GM19324 (cell line): ENCODE measurements around the gene RPS3.

Source experiments
- ATAC-seq: cut with Tn5 transposase; IDR thresholded peaks from one replicate; pipeline ENCODE4 v1.9.1; 2021; ENCODE audit warnings: mild to moderate bottlenecking, moderate library complexity; ENCODE audit not compliant: unreplicated experiment, low FRiP score

RPS3 gene

DNA sequence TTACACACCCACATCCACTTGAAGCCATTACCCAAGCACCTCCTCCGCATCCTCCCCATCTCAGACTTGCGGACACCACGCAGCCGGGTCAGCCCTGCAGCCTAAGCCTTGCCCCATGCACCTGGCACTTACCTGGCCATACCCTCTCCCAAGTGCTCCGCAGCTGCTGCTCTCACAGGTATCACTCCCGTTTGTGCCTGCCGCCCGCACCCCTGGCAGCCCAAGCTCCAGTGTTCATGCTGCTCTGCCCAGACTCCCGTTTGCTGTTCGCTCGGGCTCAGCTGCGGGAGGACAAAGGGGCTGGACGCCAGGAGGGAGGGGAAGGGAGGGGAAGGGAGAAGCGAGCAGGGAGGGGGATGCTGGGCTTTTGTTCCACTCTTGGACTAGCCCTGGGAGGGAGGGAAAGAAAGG, 33.6 kb downstream of the RPS3 start, which contains the start of gene KLHL35:
Gene KLHL35 (minus strand): TSS at position 293 of the 411 bp plus-strand sequence. CDS start 2,574 bp downstream, outside the sequence.
- no peak for ATAC-seq

DNA sequence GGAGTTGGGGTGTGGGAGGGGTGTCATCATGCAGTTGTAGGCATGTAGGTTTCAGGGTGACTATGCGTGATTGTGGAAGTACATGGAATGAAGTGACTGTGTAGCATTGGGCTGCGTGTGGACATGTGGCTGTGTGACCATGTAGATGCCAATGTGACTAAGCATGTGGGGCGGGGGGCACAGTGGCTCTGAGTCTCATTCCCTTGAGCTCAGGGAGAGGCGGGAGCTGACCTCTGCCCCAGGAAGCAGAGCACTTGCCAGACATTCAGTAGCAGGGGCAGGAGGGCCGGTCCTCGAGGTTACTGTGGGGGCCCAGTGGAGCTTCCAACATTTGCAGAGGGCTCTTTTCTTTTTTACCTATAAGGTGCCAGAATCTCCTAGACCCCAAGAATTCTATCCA, 34.1 kb downstream of the RPS3 start:
- no peak for ATAC-seq

DNA sequence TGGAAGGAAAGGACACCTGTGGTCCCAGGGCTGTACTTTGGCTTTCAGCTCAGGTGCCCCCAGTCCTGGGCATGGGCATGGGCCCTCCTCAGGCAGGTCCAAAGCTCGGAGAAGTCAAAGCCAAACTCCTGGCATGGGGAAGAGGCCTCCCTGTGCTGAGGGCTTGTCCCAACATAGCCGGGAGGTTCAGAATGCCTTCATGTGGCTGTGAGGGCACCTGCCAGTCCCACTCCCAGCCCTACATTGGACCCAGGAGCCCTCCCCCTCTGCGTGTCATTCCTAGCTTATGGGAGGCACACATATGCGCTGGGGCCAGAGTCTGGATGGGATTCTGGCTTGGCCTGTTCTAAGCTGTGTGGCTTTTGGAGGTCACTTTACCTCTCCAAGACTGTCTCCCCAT, 34.7 kb downstream of the RPS3 start:
- no peak for ATAC-seq

DNA sequence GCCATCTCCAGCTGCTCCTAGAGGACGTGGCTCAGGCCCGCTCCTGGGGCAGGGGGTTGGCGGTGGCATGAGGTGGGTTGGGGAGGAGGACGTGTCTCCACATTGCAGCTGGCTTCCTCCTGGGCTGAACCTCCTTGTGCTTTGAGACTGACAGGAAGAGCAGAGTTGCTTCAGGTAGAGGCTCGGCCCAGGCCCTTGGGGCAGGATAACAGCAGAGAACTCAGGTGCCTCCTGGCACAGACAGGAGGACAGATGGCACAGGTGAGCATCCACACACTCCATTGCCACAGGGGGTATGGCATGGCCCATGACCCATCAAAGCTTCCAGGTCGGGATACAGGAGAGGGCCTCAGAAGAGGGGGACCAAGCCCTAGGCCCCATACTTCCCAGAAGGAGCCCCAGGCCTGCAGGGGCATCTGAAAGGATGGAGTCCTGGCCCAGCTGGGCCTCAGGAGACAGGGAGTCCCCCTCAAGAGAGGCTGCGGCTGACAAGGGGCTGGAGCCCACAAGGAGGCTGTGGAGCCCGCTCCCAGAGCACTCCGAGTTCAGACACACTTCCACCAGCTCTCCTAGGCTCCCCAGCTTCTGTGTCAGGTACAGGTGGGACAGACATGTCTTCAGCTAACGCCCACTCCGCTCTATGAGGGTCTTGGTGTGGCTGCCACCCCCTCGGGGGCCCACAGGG, 35.7 kb downstream of the RPS3 start:
- no peak for ATAC-seq

DNA sequence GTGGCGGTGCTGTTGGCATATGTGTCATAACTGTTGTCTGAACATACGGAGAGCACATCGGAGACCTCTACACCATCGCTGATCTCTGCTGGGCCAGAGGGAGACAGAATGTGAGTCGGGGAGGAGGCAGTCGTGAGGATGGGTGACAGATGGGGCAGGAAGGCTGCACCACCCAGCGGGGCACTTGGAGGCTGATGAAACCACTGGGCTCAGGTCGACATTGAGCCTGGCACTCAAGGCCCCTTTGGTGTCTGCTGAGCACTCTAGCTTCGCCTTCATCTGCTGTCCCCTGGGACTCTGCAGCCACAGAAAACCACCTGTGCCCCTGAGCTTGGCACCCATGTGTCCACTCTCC, 36.2 kb downstream of the RPS3 start:
- ATAC-seq, result no peak

DNA sequence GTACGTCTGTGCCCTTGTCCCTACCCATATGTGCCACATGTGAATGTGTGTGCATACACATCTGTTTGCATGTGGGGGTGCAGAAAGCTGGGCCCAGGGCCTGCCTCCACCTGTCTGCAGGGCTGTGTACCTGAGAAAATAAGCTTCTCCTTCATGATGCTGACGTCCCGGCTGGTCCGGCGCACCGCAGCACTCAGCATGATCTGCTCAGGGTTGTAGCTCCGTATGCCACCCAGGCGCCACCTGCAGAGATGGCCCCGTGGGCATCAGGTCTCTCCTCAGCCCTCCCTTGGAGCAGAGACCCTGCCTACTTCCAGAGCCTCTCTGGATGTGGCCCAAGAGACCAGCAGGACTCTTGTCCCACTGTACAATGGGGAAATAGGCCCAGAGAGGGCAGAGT, 37.5 kb downstream of the RPS3 start:
- no peak for ATAC-seq

DNA sequence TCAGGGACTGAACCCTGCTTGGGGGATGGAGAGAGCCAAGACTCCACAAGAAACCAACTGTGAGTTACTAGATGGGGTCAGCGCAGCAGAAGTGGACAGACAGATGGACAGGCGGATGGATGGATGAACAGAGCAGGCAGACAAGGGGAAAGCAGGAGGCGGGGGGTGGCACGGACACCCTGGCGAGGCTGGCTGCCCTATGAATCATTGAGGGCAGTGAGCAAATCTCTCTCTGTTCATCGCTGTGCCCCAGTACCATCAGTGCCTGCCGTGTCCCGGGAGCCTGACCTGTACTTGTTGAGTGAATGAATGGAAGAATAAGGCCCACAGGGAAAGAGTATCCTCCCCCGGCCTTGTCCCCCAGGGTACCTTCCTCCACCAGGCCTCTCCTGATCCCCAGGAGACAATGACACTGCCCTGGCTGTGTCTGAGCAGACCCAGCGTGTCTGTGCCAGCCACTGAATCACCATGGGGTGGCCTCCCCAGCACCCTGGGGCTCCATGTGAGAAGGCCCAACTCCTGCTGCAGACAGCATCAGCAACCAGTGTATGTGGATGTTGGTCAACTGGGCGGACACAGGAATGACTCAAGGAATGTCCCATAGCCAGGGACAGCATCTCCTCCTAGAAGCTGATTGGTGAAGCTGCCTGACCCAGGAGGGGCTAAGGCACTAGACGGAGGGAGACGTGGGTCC, 38.8 kb downstream of the RPS3 start:
- no peak for ATAC-seq

DNA sequence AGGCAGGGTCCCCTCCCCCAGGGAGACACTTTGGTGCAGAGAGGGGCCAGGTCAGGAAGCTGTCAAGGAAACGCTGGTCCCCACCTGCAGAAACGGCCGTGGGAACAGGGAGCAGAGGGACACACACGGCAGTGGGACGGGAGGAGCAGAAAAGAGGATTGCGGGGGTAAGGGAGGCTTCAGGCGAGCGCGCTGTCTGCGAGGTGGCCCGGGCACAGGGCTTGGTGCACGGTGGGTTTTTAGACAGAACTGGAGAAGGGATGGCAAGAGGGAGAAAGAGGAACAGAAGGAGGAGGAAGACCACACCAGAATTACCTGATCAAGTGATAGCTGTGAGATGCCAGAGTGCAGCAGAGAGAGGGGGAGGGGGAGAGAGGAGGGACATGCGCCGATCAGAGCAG, 39.7 kb downstream of the RPS3 start:
- no peak for ATAC-seq

DNA sequence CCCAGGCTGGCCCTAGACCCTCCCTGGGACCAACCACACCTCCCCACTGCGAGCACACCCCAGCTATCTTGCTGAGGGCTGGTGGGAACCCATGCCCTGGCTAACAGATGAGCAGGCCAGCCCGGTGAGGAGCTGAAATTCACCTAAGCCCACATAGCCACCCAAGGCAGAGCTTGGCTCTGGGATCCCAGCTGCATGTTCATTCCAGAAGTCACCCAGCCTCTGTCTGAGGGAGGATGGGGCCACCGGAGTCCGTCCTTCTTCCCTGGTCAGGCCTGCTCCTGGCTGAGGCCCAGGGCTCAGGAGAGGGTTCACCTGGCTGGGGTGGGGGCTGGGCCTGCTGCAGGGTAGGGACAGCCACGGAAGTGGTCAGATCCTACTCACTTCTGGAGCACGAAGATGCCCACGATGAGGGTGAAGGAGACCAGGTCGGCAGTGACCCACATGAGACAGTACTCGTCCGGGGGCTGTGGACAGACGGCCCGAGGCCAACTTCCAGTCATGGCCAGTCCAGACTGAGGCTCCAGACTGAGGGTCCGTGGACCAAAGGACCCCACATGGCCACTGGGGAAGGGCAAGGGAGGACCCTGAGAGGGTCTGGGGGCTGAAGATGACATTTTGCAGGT, 40.3 kb downstream of the RPS3 start:
- ATAC-seq, result no peak

DNA sequence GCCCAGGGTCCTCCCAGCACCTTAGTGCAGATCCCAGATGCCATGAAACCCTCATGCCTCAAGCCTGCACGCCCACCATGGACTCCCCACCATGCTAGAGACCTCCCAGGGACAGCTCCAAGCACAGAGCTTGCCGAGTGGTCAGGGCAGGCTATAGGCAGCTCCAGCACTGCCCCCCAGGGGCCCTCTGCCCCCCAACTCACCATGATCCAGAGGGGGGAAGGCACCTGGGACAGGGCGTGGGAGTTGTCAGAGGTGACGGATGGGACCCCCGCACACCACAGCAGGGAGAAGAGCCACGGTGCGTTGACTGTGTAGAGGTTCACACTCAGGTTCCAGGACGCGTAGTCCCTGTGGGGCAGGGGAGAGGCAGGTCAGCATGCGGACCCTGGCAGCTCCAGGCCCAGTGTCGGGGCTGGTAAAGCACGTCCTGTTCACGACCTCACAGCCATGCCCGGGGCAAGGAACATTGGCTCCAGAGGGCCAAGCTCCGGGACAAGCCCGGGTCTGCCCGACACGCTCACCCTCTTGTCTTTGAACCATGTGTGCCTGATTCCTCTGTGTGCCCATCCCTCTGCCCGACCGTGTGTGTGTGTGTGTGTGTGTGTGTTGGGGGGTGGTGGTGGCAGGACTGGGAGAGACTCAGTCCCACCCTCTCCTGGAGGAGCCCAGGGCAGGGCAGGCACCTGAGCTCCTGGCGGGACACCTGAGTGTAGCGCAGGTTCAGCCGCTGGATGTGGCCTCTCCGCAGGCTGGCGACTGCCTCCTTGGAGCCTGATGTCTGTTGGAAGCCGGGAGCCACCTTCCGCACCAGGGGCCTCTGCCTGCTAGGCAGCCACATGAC, 41.9 kb downstream of the RPS3 start:
- no peak for ATAC-seq

DNA sequence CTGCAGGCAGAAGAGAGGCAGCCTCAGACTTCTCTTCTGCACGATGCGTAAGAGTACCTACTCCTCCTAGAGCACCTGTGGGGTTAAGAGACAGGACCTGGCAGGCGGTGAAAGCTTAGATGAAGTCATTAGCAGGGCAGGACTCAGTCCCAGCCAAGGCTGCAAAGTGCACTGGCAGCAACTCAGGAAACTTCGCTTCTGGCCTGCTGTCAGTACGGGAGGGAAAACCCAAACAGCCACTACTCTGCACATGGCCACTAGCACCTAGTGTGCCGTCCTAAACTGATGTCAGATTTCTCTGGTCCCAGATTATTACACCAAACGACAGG, 42.5 kb downstream of the RPS3 start:
- ATAC-seq, result no peak

DNA sequence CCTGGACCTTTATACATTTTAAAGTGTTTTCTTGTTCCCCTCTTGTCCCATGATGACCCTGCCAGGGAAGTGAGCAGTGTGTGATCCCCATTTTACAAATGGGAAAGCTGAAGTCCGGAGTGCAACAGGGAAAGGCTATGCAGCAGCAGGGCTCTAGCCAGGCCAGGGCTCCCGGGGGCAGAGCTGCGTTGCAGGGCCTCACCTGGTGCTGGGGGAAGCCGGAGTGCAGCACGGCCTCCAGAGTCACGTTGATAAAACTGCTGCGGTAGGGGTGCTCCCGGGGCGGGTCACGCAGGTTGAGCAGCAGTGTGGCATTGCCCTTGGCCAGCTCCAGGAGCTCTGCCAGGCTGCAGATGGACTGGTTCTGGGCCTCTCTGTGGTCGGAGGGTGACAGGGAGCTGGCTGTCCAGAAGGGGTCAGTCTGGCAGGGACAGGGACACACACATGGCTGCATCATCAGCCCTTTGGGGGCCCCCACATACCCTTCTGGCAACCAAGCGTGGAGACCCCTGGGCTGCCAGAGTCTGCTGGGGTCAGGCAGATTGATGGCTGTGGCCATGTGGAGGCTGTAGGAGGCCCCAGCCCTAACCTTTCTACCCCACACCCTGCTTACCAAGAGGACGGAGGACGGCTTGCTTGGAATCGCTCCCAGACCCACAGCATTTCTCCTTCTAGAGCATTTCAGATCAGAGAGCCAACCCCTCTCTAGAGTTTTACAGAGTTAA, 43.0 kb downstream of the RPS3 start:
- no peak for ATAC-seq

DNA sequence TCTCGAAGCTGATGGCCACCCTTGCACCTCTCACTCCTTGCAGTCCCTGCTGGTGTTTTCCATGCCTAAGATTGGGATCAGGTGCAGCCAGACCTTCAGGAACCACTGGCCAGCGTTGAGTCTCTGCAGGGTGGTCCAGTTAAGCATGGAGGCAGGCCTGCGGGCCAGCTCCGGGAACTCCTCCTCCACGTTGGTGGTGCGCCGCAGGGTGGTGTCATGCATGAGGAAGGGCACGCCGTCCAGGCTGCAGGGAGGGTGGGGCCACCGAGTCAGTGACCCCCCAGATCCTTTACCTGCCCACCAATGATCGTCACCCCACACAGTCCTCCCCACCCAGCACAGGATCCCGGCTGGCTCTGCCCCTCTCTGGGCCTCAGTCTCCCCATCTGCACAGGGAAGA, 43.7 kb downstream of the RPS3 start:
- no peak for ATAC-seq

DNA sequence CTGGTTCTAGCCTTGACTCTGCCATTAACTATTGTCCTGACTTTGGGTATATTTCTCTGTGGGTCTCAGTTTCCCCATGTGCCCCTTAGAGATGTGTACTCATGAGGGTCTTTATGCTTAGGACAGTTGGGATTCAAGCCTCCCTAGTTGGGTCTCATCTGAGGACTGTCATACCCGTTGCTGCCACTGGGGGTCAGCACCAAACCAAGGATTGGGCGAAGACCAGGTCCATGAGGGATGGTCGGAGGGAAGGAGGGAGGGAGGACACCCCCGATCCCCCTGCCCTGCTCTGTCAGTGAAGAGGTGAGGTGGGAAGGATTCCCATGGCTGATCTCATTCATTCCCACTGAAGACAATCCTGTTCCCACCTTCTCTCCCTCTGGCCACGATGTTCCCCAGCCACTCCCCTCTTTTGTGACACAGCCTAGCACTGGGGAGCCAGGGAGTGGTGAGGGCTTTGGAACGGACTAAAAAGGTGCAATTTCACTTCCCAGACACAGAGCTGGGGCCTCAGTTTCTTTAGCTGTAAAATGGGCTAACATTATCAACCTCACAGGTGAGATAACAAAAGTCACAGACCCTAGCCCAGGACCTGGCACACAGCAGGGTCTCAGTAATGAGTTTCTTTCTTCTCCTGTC, 46.1 kb downstream of the RPS3 start:
- no peak for ATAC-seq

DNA sequence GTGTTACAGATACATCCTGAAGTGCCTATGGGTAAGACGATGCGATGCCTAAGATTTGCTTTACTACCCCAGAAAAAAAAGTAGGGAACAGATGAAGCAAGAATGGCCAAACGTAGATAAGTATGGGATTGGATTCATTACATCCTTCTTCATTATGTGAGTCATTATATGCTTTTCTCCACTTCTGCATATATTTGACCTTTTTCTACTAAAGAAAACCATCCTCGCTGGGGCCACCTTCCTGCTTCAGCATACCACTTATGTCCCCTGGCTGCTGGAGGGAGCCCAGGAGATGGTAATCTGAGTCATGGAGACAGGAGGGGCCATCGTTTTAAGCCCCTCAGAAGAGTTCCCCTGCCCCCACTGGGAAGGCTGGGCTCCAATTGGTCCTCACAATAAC, 48.1 kb downstream of the RPS3 start:
- no peak for ATAC-seq

DNA sequence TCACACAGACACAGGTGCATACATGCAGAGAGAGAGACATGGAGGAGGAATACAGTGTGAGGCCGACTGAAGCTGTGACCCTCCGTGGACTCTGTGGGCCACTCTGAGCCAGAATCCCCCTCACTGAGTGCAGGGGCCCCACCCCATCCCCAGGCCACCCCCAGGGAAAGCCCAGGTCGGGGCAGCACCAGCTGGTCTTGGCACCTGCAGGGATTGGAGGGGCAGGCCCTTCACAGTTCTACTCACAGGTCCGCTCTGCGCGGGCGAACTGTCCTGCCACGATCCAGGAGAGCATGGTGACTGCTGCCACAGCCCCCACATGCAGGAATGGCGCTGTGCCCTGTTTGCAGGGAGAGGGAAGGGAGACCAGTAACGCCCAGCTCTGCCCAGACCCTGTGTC, 50.0 kb downstream of the RPS3 start:
- ATAC-seq, result no peak

DNA sequence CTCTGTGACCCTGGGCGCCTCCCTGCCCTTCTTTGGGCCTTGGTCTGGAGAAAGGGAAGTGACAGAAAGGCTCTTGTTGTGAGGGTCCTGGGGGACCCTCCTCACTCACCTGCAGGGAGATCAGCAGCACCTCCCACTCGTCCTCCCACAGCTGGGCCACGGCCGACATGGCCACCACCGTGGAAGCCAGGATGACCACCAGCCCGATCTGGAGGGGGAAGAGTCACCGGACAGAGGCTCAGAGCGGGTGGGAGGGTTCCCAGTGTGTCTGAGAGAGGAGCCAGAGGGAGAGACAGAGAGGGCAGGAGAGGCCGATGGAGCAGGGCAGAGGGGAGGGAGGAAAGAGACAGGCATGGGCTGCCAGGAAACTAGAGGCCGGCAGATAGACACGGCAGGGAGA, 50.5 kb downstream of the RPS3 start:
- ATAC-seq, result no peak

DNA sequence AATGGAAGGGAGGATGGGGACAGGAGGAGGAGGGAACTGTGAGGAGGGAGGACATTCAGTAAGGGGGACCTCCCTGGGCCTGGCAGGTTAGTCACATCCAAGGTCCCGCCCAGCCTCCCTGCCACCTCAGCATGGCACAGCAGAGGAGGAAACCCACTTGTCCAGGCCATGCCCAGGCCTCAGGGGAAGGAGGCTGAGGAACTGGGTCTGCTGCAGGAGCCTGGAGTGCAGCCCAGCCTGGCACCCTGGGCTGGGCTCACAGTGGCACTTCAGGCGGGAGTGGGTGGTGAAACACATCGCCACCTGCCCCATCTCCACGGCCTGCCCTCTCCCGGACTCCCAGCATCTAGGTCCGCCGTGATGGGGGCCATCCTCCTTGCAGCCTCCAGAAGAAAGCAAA, 50.9 kb downstream of the RPS3 start:
- ATAC-seq, result no peak

DNA sequence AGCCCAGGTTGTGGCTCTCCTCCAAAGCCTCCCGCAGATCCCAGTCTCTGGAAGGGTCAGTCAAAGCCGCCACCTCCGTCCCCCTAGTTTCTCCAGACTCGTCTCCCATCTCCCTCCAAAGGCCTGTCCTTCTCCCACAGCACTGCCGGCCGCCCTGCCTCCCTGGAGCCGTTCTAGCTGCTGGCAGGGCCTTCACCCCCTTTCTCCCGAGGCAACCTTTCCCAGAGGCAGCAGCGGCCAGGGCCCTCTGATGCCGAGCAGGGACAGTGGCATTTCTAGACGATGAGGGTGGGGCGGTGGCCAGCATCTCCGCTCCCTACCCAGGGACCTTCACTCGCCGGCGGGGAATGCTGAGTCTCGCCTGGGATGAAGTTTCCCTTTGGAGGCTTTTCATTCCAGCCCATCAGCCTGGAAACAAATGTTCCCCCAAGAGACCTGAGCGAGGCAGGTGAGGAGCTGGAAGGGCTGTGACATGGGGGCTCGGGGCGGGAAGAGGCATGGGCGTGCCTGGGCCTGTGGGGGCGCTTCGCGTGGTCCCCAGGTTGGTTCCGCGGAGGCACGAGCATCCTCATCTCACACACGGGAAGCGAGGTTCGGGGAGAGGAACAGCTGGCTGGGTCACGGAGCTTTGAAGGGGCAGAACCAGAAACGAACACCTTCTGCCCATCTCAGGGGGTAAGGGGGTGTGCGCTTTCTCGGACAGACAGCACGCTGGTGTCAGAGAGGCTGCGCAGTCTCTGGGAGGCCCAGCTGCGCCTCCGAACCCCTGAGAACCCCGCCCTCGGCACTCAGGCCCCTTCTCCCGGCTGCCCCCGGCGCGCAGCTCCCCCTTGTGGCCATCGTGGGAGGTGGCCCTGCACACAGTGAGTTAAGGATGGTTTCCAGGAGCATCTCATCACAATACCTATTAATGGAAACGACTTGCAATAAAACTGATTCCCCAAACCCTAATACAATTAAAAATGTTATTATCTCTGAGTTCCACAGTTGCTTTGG, 51.8 kb downstream of the RPS3 start:
- ATAC-seq, result no peak
